Ramos (cell line): ENCODE measurements around the gene PIGB.

ENCODE experiments used
- in situ Hi-C: fragments of 300-500 bp; cut with MboI; formaldehyde crosslinking; loops from one replicate; pipeline ENCODE4 v1.14.3; 2022; ENCODE audit warnings: low sequenced_read_pairs; ENCODE audit not compliant: unreplicated experiment

Gene PIGB

GRCh38 chr15:55318588-55319494, at the start of gene PIGB, which contains the start of gene PIGBOS1:
Gene PIGB (plus strand): TSS chr15:55319222. CDS start chr15:55319251, 29 bp downstream.
Gene PIGBOS1 (minus strand): TSS chr15:55319123. CDS start chr15:55317792, 1,331 bp downstream.
- in situ Hi-C loops: no loop called here

GRCh38 chr15:55270291-55270690, 48.7 kb upstream of the PIGB start:
- in situ Hi-C loops: no loop called here

- in situ Hi-C loops: loop anchor here (25.0 kb wide), 1 partner anchor 1189 kb away; no protein-coding TSS in a partner anchor
Observed at GRCh38 chr15:55276324-55276723, 42.7 kb upstream of the PIGB start.

GRCh38 chr15:55277116-55277564, 41.9 kb upstream of the PIGB start:
- in situ Hi-C loops: loop anchor here (25.0 kb wide), 1 partner anchor 1190 kb away; no protein-coding TSS in a partner anchor

- in situ Hi-C loops: loop anchor here (25.0 kb wide), 1 partner anchor 1190 kb away; no protein-coding TSS in a partner anchor
Observed at GRCh38 chr15:55277715-55278114, 41.3 kb upstream of the PIGB start.

- in situ Hi-C loops: loop anchor here (25.0 kb wide), 1 partner anchor 1192 kb away; no protein-coding TSS in a partner anchor
Observed at GRCh38 chr15:55279100-55279745, 39.8 kb upstream of the PIGB start.

- in situ Hi-C loops: loop anchor here (25.0 kb wide), 1 partner anchor 1193 kb away; no protein-coding TSS in a partner anchor
Observed at GRCh38 chr15:55279746-55280351, 39.2 kb upstream of the PIGB start.

- in situ Hi-C loops: loop anchor here (25.0 kb wide), 1 partner anchor 1193 kb away; no protein-coding TSS in a partner anchor
Observed at GRCh38 chr15:55280589-55280988, 38.4 kb upstream of the PIGB start.

- in situ Hi-C loops: loop anchor here (25.0 kb wide), 1 partner anchor 1194 kb away; no protein-coding TSS in a partner anchor
Observed at GRCh38 chr15:55281517-55282228, 37.3 kb upstream of the PIGB start.

GRCh38 chr15:55282284-55282833, 36.7 kb upstream of the PIGB start:
- in situ Hi-C loops: loop anchor here (25.0 kb wide), 1 partner anchor 1195 kb away; no protein-coding TSS in a partner anchor

GRCh38 chr15:55283379-55284147, 35.5 kb upstream of the PIGB start:
- in situ Hi-C loops: loop anchor here (25.0 kb wide), 1 partner anchor 1196 kb away; no protein-coding TSS in a partner anchor

- in situ Hi-C loops: loop anchor here (25.0 kb wide), 1 partner anchor 1197 kb away; no protein-coding TSS in a partner anchor
Observed at GRCh38 chr15:55284426-55284825, 34.6 kb upstream of the PIGB start.

GRCh38 chr15:55286442-55287189, 32.4 kb upstream of the PIGB start:
- in situ Hi-C loops: loop anchor here (25.0 kb wide), 1 partner anchor 1199 kb away; no protein-coding TSS in a partner anchor

GRCh38 chr15:55288006-55288717, 30.9 kb upstream of the PIGB start:
- in situ Hi-C loops: loop anchor here (25.0 kb wide), 1 partner anchor 1201 kb away; no protein-coding TSS in a partner anchor

- in situ Hi-C loops: loop anchor here (25.0 kb wide), 1 partner anchor 1202 kb away; no protein-coding TSS in a partner anchor
Observed at GRCh38 chr15:55289011-55289745, 29.8 kb upstream of the PIGB start.
